Activated CD8-positive, alpha-beta T cell treated with anti-CD3 and anti-CD28 coated beads for 36 hours (primary cell): Measurements from ENCODE around the gene ST6GALNAC1. TPM values are rescaled to one million over a fixed set of nuclear protein-coding genes. Genes with fewer than 3 reads are reported as not detected.
"Not testable (repeated sequence)": the region's sequence is repeated elsewhere in the genome, so short reads cannot be mapped to it uniquely, and the experiment has no call there.

Source experiments
- ATAC-seq: fragments of 200-7000 bp; cut with Tn5 transposase; one replicate; pipeline ENCODE4 v1.10.0; 2021; ENCODE audit warnings: mild to moderate bottlenecking, moderate library complexity
- CTCF ChIA-PET: fragments of 350-600 bp; sonication (Branson Sonifier 250); formaldehyde crosslinking; loops from one replicate; lab custom pipeline; 2021; ENCODE audit warnings: antibody characterized with exemption; lab: Charles Lee
- POLR2A ChIA-PET: fragments of 350-600 bp; sonication (Branson Sonifier 250); formaldehyde crosslinking; loops from one replicate; lab custom pipeline; 2021; ENCODE audit warnings: antibody characterized with exemption; lab: Charles Lee
- DNase-seq: peaks from one replicate; pipeline ENCODE4 v3.0.0-alpha.2; 2020
- H3K27ac Mint-ChIP-seq: one replicate; pipeline ENCODE4 v1.8.0; 2021; ENCODE audit warnings: mild to moderate bottlenecking, mixed read lengths
- H3K27me3 Mint-ChIP-seq: one replicate; pipeline ENCODE4 v1.8.0; 2021; ENCODE audit warnings: mixed read lengths
- H3K36me3 Mint-ChIP-seq: one replicate; pipeline ENCODE4 v1.8.0; 2021; ENCODE audit warnings: low read depth, mixed read lengths
- H3K4me1 Mint-ChIP-seq: one replicate; pipeline ENCODE4 v1.8.0; 2021; ENCODE audit warnings: low read depth, mixed read lengths
- H3K4me3 Mint-ChIP-seq: one replicate; pipeline ENCODE4 v1.8.0; 2021; ENCODE audit warnings: mild to moderate bottlenecking, moderate library complexity, mixed read lengths
- H3K9me3 Mint-ChIP-seq: one replicate; pipeline ENCODE4 v1.8.0; 2021; ENCODE audit warnings: mixed read lengths
- CTCF ChIP-seq: fragments of 200-600 bp; IDR thresholded peaks from one replicate; pipeline ENCODE4 v1.8.0; 2022; ENCODE audit warnings: antibody characterized with exemption, mild to moderate bottlenecking
- intact Hi-C: fragments of 100-400 bp; cut with micrococcal nuclease; formaldehyde crosslinking; loops from one replicate; pipeline ENCODE4 v1.10.0; 2022
- total RNA-seq, 2 experiments: library from RNA; stranded (reverse); gene quantifications; one replicate each; pipeline ENCODE4 v1.2.3, GENCODE V29; 2021

Gene ST6GALNAC1
- total RNA-seq, 2 experiments from 2014 or later, result not detected

- no peak for TF ChIP-seq CTCF
- no peaks in the 10 kb centered on the region for H3K27me3 Mint-ChIP-seq
- H3K4me1 Mint-ChIP-seq, result peaks cover 5% of the 10 kb centered on the region
- H3K9me3 Mint-ChIP-seq, result no peaks in the 10 kb centered on the region
- CTCF ChIA-PET, result interaction anchor here (1.4 to 5.8 kb wide), 4 partner anchors 11 to 90 kb away, joined by 3 to 46 read pairs (median 14); no protein-coding TSS in a partner anchor
- DNase-seq (no peak), ATAC-seq (no peak)
- no peak overlapping the region for H3K4me3 Mint-ChIP-seq
- intact Hi-C loops, result no loop called here
- H3K27ac Mint-ChIP-seq, result no peak overlapping the region
- no peaks in the 10 kb centered on the region for H3K36me3 Mint-ChIP-seq
- POLR2A ChIA-PET, result interaction anchor here (0.8 to 1.1 kb wide), 2 partner anchors 55 to 98 kb away, joined by 3 read pairs; partner anchors contain the start of gene MXRA7
Observed at GRCh38 chr17:76612977-76613851, 30.3 kb downstream of the ST6GALNAC1 start.

GRCh38 chr17:76612465-76612864 is 31.1 kb downstream of the ST6GALNAC1 start:
- ChIA-PET POLR2A (interaction anchor here (0.8 to 1.2 kb wide), 4 partner anchors 11 to 102 kb away, joined by 3 read pairs; partner anchors contain the start of gene MXRA7), CTCF (interaction anchor here (2.5 to 5.8 kb wide), 3 partner anchors 11 to 89 kb away, joined by 7 to 46 read pairs (median 21); no protein-coding TSS in a partner anchor)
- Mint-ChIP-seq H3K27me3 (no peaks in the 10 kb centered on the region), H3K4me3 (no peak overlapping the region), H3K27ac (no peak overlapping the region), H3K4me1 (peaks cover 5% of the 10 kb centered on the region), H3K36me3 (no peaks in the 10 kb centered on the region), H3K9me3 (no peaks in the 10 kb centered on the region)
- TF ChIP-seq CTCF, result no peak
- ATAC-seq (no peak), DNase-seq (no peak)
- intact Hi-C loops, result no loop called here

GRCh38 chr17:76611758-76612157 is 31.8 kb downstream of the ST6GALNAC1 start:
- H3K27ac Mint-ChIP-seq, result no peak overlapping the region
- H3K27me3 Mint-ChIP-seq, result no peaks in the 10 kb centered on the region
- ATAC-seq (no peak), DNase-seq (no peak)
- no peak overlapping the region for H3K4me3 Mint-ChIP-seq
- H3K9me3 Mint-ChIP-seq, result no peaks in the 10 kb centered on the region
- TF ChIP-seq CTCF, result no peak
- peaks cover 5% of the 10 kb centered on the region for H3K4me1 Mint-ChIP-seq
- CTCF ChIA-PET, result interaction anchor here (2.5 to 5.8 kb wide), 3 partner anchors 12 to 88 kb away, joined by 7 to 46 read pairs (median 21); no protein-coding TSS in a partner anchor
- POLR2A ChIA-PET, result interaction anchor here (0.6 to 1.2 kb wide), 4 partner anchors 10 to 103 kb away, joined by 3 read pairs; no protein-coding TSS in a partner anchor
- no peaks in the 10 kb centered on the region for H3K36me3 Mint-ChIP-seq
- intact Hi-C loops, result no loop called here

- intact Hi-C loops, ATAC-seq, H3K4me1 Mint-ChIP-seq, H3K27ac Mint-ChIP-seq, H3K27me3 Mint-ChIP-seq, H3K4me3 Mint-ChIP-seq, H3K36me3 Mint-ChIP-seq, H3K9me3 Mint-ChIP-seq, DNase-seq: not testable (repeated sequence)
- ChIA-PET CTCF (interaction anchor here (2.5 to 5.8 kb wide), 3 partner anchors 13 to 88 kb away, joined by 7 to 46 read pairs (median 21); no protein-coding TSS in a partner anchor), POLR2A (interaction anchor here (0.6 to 1.2 kb wide), 4 partner anchors 10 to 103 kb away, joined by 3 read pairs; no protein-coding TSS in a partner anchor)
Observed at GRCh38 chr17:76611080-76611749, 32.3 kb downstream of the ST6GALNAC1 start.

- DNase-seq, H3K9me3 Mint-ChIP-seq, intact Hi-C loops, H3K27ac Mint-ChIP-seq, H3K27me3 Mint-ChIP-seq, H3K4me3 Mint-ChIP-seq, POLR2A ChIA-PET, H3K4me1 Mint-ChIP-seq, ATAC-seq, H3K36me3 Mint-ChIP-seq: not testable (repeated sequence)
- CTCF ChIA-PET, result interaction anchor here (1.0 kb wide), 1 partner anchor 17 kb away, joined by 3 read pairs; no protein-coding TSS in a partner anchor
Observed at GRCh38 chr17:76606685-76607084, 36.9 kb downstream of the ST6GALNAC1 start.
